OCI-LY7 (cell line): ENCODE results near the gene PPP1R26.

Experiments
- EZH2phosphoT487 ChIP-seq: fragments of 200-600 bp; sonication (generic); IDR thresholded peaks from 2 replicates; pipeline ENCODE4 v1.6.1; 2018; ENCODE audit warnings: low read depth, borderline replicate concordance, mild to moderate bottlenecking, mixed run types, antibody characterized with exemption, low read length, moderate library complexity, mixed read lengths
- TF ChIP-seq, protein P1 (sequence below): fragments of 200-600 bp; sonication (generic); conservative IDR thresholded peaks from 2 replicates; pipeline ENCODE4 v1.5.1; 2014; ENCODE audit warnings: mild to moderate bottlenecking, antibody characterized with exemption, low read length, moderate library complexity, mixed read lengths

GRCh38 chr9:135533674-135534073, 54.1 kb downstream of the PPP1R26 start:
- TF ChIP-seq, protein P1, sequence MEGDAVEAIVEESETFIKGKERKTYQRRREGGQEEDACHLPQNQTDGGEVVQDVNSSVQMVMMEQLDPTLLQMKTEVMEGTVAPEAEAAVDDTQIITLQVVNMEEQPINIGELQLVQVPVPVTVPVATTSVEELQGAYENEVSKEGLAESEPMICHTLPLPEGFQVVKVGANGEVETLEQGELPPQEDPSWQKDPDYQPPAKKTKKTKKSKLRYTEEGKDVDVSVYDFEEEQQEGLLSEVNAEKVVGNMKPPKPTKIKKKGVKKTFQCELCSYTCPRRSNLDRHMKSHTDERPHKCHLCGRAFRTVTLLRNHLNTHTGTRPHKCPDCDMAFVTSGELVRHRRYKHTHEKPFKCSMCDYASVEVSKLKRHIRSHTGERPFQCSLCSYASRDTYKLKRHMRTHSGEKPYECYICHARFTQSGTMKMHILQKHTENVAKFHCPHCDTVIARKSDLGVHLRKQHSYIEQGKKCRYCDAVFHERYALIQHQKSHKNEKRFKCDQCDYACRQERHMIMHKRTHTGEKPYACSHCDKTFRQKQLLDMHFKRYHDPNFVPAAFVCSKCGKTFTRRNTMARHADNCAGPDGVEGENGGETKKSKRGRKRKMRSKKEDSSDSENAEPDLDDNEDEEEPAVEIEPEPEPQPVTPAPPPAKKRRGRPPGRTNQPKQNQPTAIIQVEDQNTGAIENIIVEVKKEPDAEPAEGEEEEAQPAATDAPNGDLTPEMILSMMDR = no peak
- TF ChIP-seq EZH2phosphoT487 = no peak
